Nephron (organoid): ENCODE data around the gene HSPB2.

Experiments used
- H3K27ac Mint-ChIP-seq, 3 experiments: 2 replicates each; pipeline ENCODE4 v1.8.0; 2020; ENCODE audit warnings: mixed read lengths in 3 of 3, mild to moderate bottlenecking in 2 of 3, moderate library complexity in 1 of 3
- H3K27me3 Mint-ChIP-seq: 2 replicates; pipeline ENCODE4 v1.8.0; 2021; ENCODE audit warnings: low read depth, mild to moderate bottlenecking, moderate library complexity, mixed read lengths
- H3K36me3 Mint-ChIP-seq: 2 replicates; pipeline ENCODE4 v1.8.0; 2020; ENCODE audit warnings: low read depth, mixed read lengths
- H3K4me1 Mint-ChIP-seq: 2 replicates; pipeline ENCODE4 v1.8.0; 2020; ENCODE audit warnings: mixed read lengths
- H3K4me3 Mint-ChIP-seq, 3 experiments: 2 replicates each; pipeline ENCODE4 v1.8.0; 2020; ENCODE audit warnings: mild to moderate bottlenecking in 3 of 3, mixed read lengths in 3 of 3, moderate library complexity in 2 of 3
- H3K9me3 Mint-ChIP-seq: 2 replicates; pipeline ENCODE4 v1.8.0; 2020; ENCODE audit warnings: mixed read lengths
- CTCF ChIP-seq, 3 experiments: fragments of 200-600 bp; sonication (generic); IDR thresholded peaks; one replicate each; pipeline ENCODE4 v1.5.0; 2021; ENCODE audit warnings: antibody characterized with exemption in 3 of 3; ENCODE audit not compliant: unreplicated experiment in 3 of 3

Gene HSPB2

DNA sequence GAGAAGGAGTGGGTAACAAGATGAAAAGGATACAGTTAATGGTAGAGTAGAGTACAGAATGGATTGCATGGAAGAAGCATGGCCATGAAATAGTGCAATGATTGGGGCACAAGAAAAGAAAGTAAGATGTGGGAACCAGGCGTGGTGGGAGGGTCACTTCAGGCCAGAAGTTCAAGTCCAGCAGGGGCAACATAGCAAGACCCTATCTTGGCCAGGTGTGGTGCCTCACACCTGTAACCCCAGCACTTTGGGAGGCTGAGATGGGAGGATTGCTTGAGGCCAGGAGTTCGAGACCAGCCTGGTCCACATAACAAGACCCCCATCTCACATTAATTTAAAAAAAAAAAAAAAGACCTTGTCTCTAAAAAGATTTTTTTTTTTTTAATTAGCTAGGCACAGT lies 4.8 kb downstream of the HSPB2 start:
- Mint-ChIP-seq H3K4me1 (peaks cover 45% of the 10 kb centered on the region), H3K27ac (peak overlapping the region; percentile 14 to 87 (median 64)), H3K4me3 (no peak overlapping the region), H3K27me3 (peaks cover 3% of the 10 kb centered on the region), H3K9me3 (no peaks in the 10 kb centered on the region), H3K36me3 (no peaks in the 10 kb centered on the region)
- TF ChIP-seq CTCF (IDR thresholded peaks at IDR 0.05; ENCODE audit: unreplicated experiment in 3 of 3) = no peak

GRCh38 chr11:111917788-111918187 lies 5.3 kb downstream of the HSPB2 start:
- Mint-ChIP-seq H3K4me1 (peaks cover 47% of the 10 kb centered on the region), H3K27me3 (peaks cover 3% of the 10 kb centered on the region), H3K27ac (peak overlapping the region; percentile 86 to 96 (median 94)), H3K36me3 (no peaks in the 10 kb centered on the region), H3K4me3 (no peak overlapping the region), H3K9me3 (no peaks in the 10 kb centered on the region)
- TF ChIP-seq CTCF (IDR thresholded peaks at IDR 0.05; ENCODE audit: unreplicated experiment in 3 of 3) = no peak

DNA sequence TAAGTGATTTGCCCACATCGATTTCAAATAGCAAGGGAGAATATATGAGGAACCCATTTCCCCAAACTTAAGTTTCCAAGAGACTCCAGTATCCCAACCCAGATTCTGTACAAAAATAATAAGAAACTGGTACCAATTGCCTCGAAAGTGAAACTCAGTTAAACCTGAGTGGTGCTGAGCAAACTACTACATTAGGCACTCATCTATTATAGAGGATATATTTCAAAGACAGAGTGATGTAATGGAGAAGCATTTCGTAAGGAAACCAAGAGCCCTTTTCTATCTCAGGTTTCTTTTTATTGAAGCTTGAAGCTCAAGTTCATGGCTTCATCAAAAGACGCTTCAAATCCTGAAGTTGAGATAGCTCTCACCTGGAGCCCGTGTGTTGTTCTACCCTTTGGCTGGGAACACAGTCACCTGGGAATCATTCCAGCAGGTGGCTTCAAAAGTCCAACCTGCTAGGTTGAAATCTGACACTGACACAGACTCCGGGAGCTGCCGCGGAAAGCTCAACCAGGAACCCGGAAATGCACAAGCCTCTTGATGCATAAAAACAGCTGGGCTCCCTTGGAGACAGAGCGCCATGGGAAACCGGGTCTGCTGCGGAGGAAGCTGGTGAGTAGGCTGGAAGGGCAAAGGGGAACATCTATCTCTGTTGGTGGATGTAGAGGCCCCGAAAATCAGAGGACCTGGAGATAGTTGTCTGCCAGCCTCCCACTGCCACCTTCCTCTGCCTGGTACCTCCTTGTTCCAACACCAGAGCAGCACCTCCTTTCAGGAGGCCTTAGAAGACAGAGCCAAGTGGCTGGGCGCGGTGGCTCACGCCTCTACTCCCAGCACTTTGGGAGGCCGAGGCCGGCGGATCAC lies 6.1 kb downstream of the HSPB2 start, which contains the start of gene C11orf52:
Gene C11orf52, plus strand, starts transcription at position 524 of the 867 bp plus-strand sequence. Its CDS starts 60 bp downstream, at position 584.
- no peak for TF ChIP-seq CTCF (IDR thresholded peaks at IDR 0.05; ENCODE audit: unreplicated experiment in 3 of 3)
- H3K4me1 Mint-ChIP-seq = peaks cover 55% of the 10 kb centered on the region
- no peaks in the 10 kb centered on the region for H3K9me3 Mint-ChIP-seq
- H3K27ac Mint-ChIP-seq = peak within 1 kb of the TSS; percentile 86 to 96 (median 94)
- no peaks in the 10 kb centered on the region for H3K36me3 Mint-ChIP-seq
- peak within 1 kb of the TSS; percentile 65 to 76 (median 73) for H3K4me3 Mint-ChIP-seq
- peaks cover 3% of the 10 kb centered on the region for H3K27me3 Mint-ChIP-seq

DNA sequence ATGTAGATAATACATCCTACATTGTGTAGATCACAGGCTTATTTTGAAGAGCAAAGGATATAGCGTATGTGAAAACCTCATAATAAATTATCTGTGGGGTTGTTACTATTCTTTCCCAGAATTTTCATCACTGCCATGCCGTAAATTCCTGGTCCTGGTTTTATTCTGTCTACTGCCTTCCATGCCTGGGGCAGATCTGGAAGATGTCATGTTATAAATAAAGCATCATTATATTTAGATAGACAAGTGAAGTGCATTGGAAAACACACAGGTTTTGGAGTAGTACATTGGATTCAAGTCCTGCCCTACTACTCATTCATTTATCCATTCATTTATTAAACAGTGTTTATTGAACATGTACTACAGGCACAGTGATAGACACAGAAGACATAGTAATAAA lies 8.4 kb downstream of the HSPB2 start:
- no peak for TF ChIP-seq CTCF (IDR thresholded peaks at IDR 0.05; ENCODE audit: unreplicated experiment in 3 of 3)
- H3K27ac Mint-ChIP-seq = peak overlapping the region in 2 of 3 experiments; percentile 13 to 65
- H3K36me3 Mint-ChIP-seq = no peaks in the 10 kb centered on the region
- H3K4me1 Mint-ChIP-seq = peaks cover 62% of the 10 kb centered on the region
- no peak overlapping the region for H3K4me3 Mint-ChIP-seq
- peaks cover 3% of the 10 kb centered on the region for H3K27me3 Mint-ChIP-seq
- no peaks in the 10 kb centered on the region for H3K9me3 Mint-ChIP-seq

GRCh38 chr11:111921541-111922230 lies 9.2 kb downstream of the HSPB2 start:
- H3K27ac Mint-ChIP-seq = peak overlapping the region in 2 of 3 experiments; percentile 21 to 54
- no peaks in the 10 kb centered on the region for H3K9me3 Mint-ChIP-seq
- no peak overlapping the region for H3K4me3 Mint-ChIP-seq
- H3K36me3 Mint-ChIP-seq = no peaks in the 10 kb centered on the region
- H3K4me1 Mint-ChIP-seq = peaks cover 66% of the 10 kb centered on the region
- no peaks in the 10 kb centered on the region for H3K27me3 Mint-ChIP-seq
- no peak for TF ChIP-seq CTCF (IDR thresholded peaks at IDR 0.05; ENCODE audit: unreplicated experiment in 3 of 3)
